Activated CD4-positive, alpha-beta T cell treated with anti-CD3 and anti-CD28 coated beads, Interleukin-10, Interleukin-2, amounts not matched to agents 100 ng/mL and 50 ng/mL, durations not matched to agents 16 hours and 8 hours (primary cell): ENCODE results near the gene PRKACA.
"Not testable (repeated sequence)": the region's sequence is repeated elsewhere in the genome, so short reads cannot be mapped to it uniquely, and the experiment has no call there.

Experiments used
- DNase-seq: peaks from one replicate; pipeline ENCODE4 v3.0.0-alpha.2; 2020

The PRKACA gene

DNA sequence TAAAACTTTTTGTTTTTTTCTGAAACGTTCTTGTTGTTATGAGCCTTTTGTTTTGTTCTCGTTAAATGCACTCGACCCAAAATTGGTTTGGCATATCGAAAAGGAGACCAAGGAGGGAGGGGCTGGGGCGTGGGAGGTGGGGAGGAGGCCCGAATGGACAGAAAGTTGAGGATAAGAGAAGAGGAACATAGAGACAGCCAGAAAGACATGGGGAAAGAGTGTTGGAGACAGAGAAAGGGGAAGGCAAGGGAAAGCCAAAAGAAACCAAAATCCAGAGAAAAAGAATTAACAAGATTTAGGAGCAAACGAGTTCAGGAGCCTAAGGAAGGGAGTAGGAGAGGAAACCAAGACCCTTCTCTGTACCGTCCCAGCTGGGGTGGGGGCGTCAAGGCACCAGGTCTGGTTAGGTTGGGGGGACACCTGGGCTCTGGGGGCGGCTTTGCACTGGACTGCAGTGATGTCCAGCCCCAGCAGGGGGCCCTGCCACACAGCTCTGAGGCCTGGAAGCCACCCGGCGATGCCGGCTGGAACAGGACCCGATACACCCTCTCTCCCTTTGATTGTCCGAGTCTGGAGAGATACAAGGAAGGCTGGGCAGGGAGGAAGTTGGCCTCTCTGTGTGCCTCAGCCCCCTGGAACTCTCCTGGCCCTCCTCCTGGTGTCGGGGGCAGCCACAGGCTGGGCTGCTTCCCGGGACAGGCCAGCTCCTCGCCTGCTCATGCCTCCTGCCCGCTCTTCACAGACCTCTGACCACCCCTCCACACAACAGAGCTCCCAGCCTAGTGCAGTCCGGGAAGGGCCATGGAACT, 30.4 kb upstream of the PRKACA start:
- DNase-seq: peak; percentile 46

DNA sequence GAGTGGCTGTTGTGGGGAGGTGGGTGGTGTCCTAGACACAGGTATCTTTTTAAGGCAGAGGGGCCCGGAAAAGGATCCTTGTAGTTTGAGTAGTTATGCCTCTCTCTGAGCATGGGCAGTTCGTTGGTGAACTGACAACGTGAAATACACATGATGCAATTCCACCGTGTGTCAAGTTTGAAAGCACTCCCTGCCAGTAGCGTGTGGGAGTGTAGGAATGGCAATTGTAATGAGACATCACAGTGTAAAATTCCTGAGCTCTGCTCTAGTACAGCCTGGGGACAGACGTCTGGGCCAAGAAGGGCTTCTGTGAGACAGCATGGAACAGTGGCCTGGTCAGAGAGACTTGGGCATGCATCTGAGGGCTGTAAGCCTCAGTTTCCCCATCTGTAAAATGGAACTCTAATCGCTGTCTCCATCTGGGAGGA, 29.2 kb upstream of the PRKACA start:
- DNase-seq: no peak

DNA sequence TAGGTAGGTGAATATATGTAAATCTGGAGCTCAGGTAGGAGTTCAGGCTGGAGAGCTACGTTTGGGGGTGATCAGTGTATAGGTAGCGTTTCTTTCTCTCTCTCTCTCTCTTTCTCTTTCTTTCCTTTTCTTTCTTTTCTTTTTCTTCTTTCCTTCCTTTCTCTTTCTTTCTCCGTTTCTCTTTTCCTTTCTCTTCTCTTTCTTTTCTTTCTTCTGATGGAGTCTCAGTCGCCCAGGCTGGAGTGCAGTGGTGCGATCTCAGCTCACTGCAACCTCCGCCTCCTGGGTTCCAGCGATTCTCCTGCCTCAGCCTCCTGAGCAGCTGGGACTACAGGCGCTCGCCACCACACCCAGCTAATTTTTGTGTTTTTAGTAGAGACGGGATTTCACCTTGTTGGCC, 28.6 kb upstream of the PRKACA start:
- not testable (repeated sequence) for DNase-seq

DNA sequence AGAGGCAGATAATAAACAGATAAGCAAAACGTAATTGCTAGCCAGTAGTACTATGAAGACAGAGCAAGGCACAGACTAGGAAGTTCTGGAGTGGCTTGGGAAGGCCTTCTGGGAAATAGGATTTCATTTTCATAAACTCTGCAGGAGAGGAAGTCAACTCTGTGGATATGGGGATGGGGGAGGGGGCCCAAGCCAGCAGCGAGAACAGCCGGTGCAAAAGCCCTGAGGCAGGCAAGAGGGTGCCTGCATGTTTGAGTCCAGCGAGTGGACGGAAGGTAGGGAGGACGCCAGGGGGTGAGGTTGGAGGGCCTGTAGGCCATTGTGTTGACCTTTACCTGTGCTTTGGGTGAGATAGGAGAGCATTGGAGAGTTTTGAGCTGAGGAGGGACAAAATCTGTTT, 27.8 kb upstream of the PRKACA start:
- DNase-seq: no peak

DNA sequence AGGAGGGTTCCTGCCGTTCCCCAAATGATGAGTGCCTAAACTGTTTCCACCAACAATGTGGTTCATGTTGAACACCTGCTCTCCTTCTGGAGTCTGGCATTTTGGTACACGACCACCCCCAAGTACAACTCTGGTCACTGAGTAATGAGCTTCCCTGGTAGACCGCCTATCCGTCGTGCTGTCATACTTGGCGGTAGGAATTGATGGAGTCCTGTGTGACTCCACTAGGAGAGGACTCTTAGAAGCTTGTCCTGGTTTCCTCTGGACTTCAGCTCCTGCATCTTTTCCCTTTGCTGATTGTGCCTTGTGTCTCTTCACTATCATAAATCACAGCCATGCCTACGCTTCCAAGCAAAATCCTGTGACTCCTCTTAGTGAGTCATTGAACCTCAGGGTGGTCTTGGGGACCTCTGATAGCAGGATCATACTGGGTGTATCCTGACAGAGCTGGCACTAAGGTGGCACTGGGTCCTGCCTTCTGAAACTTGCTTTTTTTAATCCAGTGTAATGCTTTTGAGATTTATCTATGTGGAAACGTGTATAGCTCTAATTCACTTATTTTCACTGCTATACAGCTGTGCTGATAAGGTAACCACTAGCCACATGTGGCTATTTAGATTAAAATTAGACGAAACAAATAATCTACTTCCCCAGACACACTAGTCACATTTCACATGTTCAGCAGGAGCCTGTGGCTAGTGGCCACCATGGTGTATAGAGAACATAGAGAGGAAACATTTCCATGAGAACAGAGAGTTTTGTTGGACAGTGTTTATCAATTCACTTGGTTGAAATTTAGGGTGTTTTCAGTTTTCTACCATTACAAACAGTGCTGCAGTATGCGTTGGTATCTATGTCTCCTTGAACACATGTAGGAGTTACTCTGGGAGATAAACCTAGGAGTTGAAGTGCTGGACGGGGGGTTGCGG, 25.0 kb upstream of the PRKACA start:
- DNase-seq: no peak

DNA sequence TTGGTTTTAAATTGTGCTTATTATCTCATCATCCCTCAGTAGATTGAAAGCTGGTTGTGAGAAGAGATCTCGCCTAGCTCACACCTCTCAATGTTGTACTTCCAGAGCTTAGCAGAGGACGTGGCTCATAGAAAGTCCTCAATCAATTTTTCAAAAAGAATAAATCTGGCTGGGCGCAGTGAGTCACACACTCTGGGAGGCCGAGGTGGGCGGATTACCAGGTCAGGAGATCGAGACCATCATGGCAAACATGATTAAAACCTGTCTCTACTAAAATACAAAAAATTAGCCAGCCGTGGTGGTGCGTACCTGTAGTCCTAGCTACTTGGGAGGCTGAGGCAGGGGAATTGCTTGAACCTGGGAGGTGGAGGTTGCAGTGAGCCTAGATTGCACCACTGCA, 23.5 kb upstream of the PRKACA start:
- DNase-seq: no peak

DNA sequence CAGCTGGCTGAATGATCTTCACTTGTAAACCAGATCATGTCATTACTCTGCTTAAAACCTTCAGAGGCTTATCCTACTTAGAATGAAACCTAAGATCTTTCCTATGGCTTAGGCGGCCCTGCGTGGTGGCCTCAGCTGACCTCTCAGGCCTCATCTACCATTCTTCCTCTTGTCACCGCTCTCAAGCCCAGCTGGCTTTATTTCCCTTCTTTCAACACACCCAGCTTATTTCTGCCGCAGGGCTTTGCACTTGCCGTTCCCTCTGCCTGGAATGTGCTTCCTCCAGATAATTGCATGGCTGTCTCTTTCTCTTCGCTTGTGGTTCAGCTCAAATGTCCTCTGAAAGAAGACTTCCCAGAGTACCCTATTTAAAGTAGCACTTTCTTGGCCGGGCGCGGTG, 22.4 kb upstream of the PRKACA start:
- DNase-seq: no peak

DNA sequence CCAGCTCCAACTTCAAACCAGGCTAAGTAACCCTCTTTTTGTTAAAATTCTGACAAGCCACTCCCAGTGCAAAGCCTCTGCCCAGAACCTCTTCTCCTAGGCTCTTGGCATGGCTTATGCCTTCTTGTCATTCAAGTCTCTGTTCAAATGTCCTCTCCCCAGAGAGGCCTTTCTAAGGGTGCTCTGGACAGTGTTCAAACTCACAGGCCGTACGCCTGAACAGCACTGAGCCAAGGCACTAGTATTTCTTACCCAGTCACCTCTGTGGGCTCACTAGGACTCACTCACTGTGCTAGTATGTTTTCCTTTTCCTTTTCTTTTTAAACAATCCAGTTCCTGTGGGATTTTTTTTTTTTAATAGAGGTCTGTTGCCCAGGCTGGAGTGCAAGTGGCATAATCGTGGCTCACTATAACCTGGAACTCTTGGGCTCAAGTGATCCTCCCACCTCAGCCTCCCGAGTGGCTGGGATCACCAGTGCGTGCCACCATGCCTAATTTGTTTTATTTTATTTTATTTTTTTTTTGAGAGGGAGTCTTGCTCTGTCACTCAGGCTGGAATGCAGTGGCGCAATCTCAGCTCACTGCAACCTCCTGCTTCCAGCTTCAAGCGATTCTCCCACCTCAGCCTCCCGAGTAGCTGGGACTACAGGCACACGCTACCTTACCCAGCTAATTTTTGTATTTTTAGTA, 21.2 kb upstream of the PRKACA start:
- DNase-seq: no peak

DNA sequence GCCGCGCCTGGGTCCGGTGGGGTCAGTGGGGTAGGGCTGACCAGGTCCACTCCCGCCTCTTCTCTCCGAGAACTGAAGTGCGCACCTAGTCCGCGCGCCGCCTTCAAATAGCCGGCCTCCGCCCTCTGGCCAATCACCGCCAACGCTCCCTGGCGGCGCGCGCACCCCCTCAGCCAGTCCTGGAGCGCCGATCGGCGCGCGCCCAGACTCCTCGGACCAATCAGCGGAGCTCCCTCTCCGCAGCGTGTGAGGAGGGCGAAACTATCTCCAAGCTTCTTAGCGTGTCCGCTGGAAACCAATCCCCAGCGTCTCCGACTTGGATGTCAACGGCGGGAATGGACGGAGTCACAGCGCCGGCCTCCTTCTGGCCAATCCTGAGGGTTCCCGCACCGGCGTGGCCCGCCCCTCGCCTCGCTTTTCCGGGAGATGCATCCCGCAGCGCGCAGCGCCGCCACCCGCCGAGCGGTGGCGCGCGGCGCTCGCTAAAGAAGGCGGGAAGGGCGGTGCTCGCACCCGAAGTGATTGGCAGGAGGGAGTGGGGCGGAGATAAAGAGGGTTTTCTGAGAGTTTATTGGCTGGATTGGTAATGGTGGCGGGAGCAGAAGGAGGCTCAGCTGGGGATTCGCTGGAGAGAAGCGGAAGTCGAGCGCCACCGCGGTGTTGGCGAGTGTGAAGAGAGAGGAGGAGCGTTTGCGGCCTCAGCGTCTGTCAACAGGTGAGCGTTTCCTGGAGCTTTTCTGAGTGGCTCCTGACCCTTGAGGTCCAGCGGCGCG, 19.1 kb upstream of the PRKACA start, which contains the start of gene ASF1B:
Gene ASF1B, minus strand, starts transcription at position 81 of the 773 bp plus-strand sequence. CDS start 133 bp downstream, outside the sequence.
- peak; percentile 100 for DNase-seq

DNA sequence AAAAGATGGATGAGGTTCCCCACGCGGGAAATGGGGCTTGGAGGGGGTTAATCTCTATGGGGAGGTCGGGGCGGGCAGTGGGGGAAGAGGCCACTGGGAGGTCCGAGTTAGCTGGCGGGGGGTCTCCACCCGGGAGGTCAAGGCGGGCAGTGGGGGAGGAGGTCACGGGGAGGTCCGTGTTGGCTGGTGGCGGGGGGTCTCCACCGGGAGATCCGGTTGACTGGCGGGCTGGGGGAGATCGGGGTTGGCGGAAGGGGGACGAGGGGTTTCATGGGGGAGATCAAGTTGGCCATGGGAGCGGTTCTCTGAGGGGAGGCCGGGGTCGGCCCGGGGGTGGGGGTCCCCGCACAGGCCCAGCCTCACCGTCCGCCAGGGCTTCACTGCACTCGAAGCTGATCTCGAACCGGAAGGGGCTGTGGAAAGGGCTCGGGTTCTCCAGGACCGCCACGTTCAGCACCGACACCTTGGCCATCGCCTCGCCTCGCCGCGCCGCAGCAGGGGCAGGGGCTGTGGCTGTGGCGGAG, 18.5 kb upstream of the PRKACA start:
- no peak for DNase-seq

DNA sequence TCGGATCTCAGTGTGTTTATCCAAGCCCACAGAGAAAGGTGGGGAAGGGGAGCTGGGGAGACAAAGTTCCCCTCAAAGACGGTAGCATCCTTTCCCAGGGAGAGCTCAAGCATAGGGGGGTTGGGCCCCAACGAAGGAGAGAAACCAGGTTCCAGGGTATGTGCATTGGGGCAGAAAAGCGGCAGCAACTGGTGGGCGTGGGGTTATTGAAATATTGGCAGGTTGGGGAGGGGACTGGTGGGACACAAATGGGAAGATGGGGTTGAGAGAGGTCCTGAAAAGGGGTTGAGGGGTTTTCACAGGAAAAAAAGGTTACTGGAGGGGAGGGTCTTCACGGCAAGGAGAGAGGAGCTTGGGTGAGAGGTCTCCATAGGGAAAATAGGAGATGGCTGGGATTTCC, 17.8 kb upstream of the PRKACA start:
- DNase-seq: no peak

DNA sequence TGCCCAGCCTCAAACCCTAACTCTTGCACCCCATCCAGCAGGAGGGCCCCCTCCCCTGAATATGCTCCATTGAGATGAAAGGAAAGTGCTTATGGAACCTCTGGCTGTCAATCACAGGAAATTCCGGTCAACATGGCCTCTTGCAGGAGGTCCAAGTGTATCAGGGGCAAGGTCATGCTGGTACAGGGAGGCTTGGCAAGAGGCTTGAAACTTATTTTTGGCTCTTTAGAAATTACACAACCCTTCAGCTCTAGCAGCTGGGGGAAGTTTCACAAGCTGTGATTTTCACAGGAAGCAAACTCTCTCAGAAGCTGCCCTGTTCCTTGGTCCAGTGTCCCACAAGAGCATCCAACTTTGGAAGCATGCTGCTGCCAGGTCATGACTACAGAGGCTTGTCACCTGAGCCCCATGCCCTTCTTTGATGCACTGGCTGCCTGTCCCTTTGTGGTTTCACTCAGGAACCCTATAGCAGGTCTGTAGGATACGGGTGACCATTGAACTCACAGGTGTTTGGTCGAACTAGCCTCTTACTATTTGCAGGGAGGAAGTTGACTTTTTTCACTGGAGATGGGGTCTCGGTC, 10.5 kb upstream of the PRKACA start:
- DNase-seq: no peak

DNA sequence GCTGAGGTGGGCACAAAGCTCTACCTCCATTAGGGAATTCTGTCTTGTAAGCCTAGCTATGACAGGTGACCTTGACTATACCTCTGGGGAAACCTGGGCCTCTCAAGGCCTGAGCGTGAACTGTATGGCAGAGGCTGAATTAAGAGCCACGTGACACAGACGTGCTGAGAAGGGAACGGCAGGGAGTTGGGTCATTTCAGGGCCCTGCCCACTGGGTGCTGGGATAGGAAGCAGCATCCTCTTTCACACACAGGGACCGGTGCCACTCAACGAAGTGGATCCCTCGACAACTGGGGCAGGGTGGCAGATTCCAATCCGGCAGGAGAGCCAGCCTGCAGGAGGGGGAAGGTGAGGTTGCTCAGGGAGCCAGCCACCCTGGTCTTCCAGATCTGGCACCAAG, 9.6 kb upstream of the PRKACA start:
- no peak for DNase-seq

DNA sequence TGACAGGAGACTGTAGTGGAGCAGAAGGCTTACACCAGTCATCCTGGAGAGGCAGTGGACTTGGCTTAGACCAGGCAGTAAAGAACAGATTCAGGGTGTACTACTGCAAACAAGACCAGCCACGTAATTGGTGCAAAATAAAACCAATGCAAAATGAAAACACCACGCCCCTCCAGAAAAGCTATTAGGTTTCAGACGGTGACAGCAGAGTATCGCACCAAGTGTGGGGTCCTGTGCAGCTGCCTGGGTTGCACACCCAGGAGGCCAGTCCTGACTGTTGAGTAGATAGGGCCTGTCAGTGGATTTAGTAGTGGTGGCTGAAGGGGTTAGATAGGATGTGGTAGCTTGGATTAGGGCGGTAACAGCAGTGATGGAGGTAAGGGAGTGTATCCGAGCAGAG, 5.4 kb upstream of the PRKACA start:
- no peak for DNase-seq

DNA sequence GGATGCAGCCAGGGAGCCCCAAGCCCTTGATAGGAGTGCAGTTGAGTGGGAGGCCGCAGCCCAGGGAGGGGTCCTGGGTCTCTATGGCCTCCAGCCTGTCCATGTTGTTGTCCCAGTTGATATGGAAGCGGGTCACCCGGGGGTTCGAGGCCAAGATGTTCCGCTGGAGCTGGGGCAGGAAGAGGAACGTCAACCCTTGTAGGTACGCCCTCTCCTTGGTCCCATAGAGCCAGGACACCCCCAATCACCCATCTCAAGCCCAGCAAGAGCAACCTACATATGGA, 2.9 kb upstream of the PRKACA start:
- DNase-seq: no peak

DNA sequence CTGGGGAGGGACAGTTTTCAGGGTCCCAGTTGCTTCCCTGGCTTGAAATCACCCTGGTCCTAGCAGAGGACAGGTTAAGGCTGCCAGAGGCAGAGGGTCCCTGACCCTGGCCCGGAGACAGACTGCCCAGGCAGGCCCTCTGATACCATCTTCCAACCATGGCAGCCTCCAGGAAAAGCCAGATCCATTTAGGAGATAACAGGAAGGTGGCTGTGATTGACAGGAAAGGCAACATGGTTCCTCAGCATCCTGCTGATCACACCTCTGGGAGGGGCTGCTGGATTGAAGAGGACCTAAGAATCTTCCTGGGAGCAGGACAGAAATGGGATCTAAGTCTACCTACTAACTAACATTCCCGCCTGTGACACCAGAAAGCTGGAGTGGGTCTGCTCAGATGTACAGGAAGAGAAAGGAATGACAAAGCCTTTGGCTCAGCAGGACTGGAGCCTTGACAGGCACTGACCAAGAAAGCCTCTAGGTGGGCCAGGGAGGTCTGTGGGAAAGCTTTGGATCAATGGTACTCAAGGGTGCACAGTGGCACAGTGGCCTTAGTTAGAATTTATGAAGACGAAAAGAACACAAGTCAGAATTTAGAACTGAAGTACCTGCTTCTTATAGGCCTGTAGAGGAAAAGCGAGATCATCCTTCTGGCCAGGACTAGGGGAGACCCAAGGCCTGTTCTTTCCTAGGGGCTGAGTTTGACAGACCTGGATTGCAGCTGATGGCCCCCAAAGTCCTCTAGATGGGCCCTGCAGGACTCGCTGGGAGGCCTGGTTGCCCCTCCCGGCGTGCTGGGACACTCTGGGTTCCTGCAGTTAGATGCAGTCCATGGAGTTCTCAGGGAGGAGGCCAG, 2.3 kb upstream of the PRKACA start:
- DNase-seq: no peak

DNA sequence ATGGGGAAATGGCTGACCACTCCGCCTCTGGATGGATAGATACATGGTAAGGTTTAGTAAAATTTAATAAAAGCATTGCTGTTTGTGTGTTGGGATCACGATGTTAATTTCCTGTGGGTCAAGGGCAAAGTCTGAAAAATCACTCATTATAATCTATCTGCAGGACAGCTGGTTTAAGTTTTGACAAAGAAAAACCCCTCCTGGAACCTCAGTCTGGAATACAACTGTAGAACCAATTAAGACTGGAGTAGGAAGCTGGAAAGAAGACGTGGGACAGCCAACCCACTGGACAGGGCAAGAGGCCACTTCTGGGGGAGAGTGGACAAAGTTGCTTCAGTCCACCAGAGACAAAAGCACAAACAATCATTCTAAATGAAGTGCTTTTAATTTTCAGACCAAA, 1.6 kb upstream of the PRKACA start:
- no peak for DNase-seq

DNA sequence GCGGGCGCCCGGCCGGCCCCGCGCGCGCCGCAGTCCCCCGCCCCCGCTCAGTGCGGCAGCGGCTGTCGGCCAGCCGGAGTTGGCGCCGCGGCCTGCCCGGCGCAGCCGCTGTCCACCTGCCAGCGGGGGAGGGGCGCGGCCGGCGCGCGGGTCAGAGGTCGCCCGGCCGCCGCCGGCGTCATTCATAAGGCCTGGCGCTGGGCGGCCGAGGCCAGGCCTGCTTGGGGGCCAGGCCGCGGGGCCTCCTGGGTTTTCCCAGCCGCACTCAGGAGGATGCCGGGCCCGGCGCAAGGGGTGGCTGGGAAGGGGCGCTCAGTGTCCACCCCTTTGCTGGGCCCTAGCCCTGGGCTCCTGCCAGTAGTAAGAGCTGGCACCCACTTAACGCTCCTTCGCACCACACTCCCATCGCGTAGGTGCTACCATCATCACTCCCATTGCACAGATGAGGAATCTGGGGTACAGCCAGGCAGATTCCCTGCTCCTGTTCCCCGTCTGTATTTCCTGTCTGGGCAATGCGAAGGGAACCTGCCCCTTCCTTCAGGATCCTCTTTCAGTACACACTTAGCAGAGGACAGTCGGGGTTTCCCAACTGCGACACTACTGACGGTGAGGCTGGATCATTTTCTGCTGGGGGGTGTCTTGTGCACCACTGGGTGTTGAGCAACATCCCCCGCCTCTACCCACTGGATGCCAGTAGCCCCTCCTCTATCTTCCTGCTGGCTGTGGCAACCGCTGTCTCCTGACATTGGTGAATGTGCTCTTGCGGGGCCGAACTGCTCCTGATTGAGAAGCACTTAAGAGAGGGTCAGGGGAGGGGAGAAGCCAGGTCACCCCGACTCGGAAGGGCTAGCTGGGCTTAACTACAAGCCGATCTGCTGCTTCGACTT, 846 bp upstream of the PRKACA start:
- peak; percentile 40 for DNase-seq

DNA sequence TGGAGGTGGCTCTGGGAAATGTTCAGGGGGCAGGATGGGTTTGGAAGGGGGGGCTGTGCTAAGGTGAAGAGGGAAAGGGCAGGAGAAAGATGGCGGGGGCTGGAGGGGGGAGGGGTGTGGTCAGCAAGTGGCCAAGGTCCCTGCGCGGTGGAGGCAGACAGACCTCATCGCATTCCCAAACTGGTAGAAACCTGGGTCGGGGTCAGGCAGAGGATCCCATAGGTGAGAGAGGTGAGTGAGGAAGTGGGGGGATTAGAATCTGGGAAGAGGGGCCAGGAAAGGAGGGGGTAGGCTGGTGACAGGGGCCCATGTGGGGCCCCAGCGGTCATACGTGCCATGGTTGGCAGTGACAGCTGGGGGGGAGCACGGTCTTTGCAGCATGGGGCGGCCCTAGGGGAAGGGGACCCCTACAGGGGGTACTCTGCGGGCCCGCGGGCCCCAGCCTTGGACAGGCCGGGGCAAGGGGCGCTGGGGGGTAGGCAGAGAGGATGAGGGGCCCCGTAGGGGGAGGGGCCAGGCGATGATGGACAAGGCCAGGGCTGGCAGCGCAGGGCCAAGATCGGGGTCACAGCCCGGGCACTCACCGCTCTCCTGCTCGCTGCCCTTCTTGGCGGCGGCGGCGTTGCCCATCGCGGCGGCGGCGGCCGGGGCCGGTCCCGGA, 514 bp downstream of the PRKACA start:
- no peak for DNase-seq

DNA sequence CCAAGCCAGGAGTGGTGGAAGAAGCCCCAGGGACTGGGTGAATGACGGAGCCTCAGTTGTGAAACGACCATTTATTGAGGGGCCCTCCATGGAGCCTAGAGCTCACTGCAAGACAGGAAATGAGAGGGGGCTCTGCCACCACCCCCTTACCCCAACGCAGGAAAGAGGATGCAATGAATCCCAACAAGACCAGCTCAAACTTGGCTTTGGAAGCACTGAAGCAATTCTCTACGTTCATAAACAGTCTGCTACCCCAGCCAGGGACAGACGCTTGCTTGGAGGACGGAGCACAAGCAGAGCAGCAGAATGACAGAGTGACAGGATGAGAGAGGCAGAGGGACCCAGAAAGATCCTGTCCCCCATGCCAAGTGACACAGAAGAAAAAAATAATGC, 1.0 kb downstream of the PRKACA start:
- DNase-seq: no peak
